ENCODE results near the gene KPNA2.

DNA sequence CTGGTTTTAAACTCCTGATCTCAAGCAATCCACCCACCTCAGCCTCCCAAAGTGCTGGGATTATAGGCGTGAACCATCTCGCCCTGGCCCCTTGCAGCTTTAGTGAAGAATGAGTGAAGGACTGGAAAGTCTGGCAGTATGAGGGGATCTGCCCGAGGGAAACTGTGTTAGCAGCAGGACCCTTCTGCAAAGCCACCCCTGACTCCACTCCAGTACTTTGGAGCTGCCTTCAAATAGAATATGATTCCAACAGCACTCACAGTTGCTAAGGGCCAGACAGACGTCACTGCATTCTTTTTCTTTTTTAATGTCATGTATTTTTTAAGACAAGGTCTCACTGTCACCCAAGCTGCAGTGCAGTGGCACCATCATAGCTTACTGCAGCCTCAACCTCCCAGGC lies 52.3 kb downstream of the KPNA2 start:
- TF ChIP-seq, protein P1, sequence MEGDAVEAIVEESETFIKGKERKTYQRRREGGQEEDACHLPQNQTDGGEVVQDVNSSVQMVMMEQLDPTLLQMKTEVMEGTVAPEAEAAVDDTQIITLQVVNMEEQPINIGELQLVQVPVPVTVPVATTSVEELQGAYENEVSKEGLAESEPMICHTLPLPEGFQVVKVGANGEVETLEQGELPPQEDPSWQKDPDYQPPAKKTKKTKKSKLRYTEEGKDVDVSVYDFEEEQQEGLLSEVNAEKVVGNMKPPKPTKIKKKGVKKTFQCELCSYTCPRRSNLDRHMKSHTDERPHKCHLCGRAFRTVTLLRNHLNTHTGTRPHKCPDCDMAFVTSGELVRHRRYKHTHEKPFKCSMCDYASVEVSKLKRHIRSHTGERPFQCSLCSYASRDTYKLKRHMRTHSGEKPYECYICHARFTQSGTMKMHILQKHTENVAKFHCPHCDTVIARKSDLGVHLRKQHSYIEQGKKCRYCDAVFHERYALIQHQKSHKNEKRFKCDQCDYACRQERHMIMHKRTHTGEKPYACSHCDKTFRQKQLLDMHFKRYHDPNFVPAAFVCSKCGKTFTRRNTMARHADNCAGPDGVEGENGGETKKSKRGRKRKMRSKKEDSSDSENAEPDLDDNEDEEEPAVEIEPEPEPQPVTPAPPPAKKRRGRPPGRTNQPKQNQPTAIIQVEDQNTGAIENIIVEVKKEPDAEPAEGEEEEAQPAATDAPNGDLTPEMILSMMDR (IDR thresholded peaks at IDR 0.05), result no peak
- TF ChIP-seq POLR2A (IDR thresholded peaks at IDR 0.05), result no peak

Data from heart left ventricle (tissue), 13 donors.